Astrocyte of the cerebellum (primary cell): ENCODE measurements around the gene KANK4.
A peak's percentile ranks its signal among the peaks of the same experiment; 100 is the strongest.

Experiments used
- DNase-seq: peaks from one replicate; pipeline ENCODE4 v3.0.0-alpha.2; 2011; ENCODE audit warnings: low read depth
- H3K4me3 ChIP-seq: 2 replicates; pipeline ENCODE4 v1.5.1; 2011; ENCODE audit warnings: mild to moderate bottlenecking, low read depth, low read length, moderate library complexity
- CTCF ChIP-seq: IDR thresholded peaks from 2 replicates; pipeline ENCODE4 v1.5.1; 2012; ENCODE audit warnings: low read length, low read depth, moderate library complexity, mild to moderate bottlenecking; ENCODE audit errors: missing control alignments
- in situ Hi-C: cut with HindIII; loops from 2 replicates; pipeline ENCODE4 v1.10.0; 2017; ENCODE audit warnings: low sequenced_read_pairs

The KANK4 gene

GRCh38 chr1:62337706-62338631 lies 18.7 kb upstream of the KANK4 start:
- in situ Hi-C loops, result no loop called here
- H3K4me3 ChIP-seq, result no peak overlapping the region
- TF ChIP-seq CTCF, result peak; percentile 3
- no peak for DNase-seq

GRCh38 chr1:62336995-62337705 lies 17.9 kb upstream of the KANK4 start:
- TF ChIP-seq CTCF, result no peak
- in situ Hi-C loops, result no loop called here
- no peak overlapping the region for H3K4me3 ChIP-seq
- no peak for DNase-seq

GRCh38 chr1:62336638-62336994 lies 17.4 kb upstream of the KANK4 start:
- no peak for DNase-seq
- H3K4me3 ChIP-seq, result no peak overlapping the region
- in situ Hi-C loops, result no loop called here
- TF ChIP-seq CTCF, result no peak

GRCh38 chr1:62335656-62336055 lies 16.4 kb upstream of the KANK4 start:
- H3K4me3 ChIP-seq, result no peak overlapping the region
- in situ Hi-C loops, result no loop called here
- no peak for TF ChIP-seq CTCF
- DNase-seq, result no peak

- in situ Hi-C loops, result no loop called here
- no peak overlapping the region for H3K4me3 ChIP-seq
- no peak for TF ChIP-seq CTCF
- no peak for DNase-seq
Observed at GRCh38 chr1:62334434-62334985, 15.3 kb upstream of the KANK4 start.

GRCh38 chr1:62333441-62333840 lies 14.2 kb upstream of the KANK4 start:
- no peak for DNase-seq
- TF ChIP-seq CTCF, result no peak
- in situ Hi-C loops, result no loop called here
- H3K4me3 ChIP-seq, result no peak overlapping the region
